ENCODE measurements around the gene OLFML1.
"Not testable (repeated sequence)": the region's sequence is repeated elsewhere in the genome, so short reads cannot be mapped to it uniquely, and the experiment has no call there.

The OLFML1 gene

GRCh38 chr11:7513234-7514098, 28.2 kb downstream of the OLFML1 start, which contains the start of gene PPFIBP2:
TSS of gene PPFIBP2 (plus strand) at chr11:7513999. CDS start at chr11:7549476, 35,477 bp downstream.
- peak; percentile 64 for DNase-seq

- DNase-seq, result no peak
These were observed 28.8 kb downstream of the OLFML1 start for GRCh38 chr11:7514099-7514591.

GRCh38 chr11:7515447-7515886, 30.2 kb downstream of the OLFML1 start:
- no peak for DNase-seq

- DNase-seq, result no peak
These were observed 31.2 kb downstream of the OLFML1 start for GRCh38 chr11:7516475-7516874.

- not testable (repeated sequence) for DNase-seq
These were observed 32.4 kb downstream of the OLFML1 start for GRCh38 chr11:7517743-7518142.

- no peak for DNase-seq
These were observed 33.7 kb downstream of the OLFML1 start for GRCh38 chr11:7518811-7519562.

- no peak for DNase-seq
These were observed 35.0 kb downstream of the OLFML1 start for GRCh38 chr11:7520011-7520942.

- DNase-seq, result no peak
These were observed 35.7 kb downstream of the OLFML1 start for GRCh38 chr11:7520981-7521487.

- no peak for DNase-seq
These were observed 36.8 kb downstream of the OLFML1 start for GRCh38 chr11:7522121-7522520.

GRCh38 chr11:7522546-7522945, 37.2 kb downstream of the OLFML1 start:
- DNase-seq, result no peak

- DNase-seq, result no peak
These were observed 38.3 kb downstream of the OLFML1 start for GRCh38 chr11:7523416-7524210.

GRCh38 chr11:7524462-7525235, 39.3 kb downstream of the OLFML1 start:
- DNase-seq, result no peak

- DNase-seq, result no peak
These were observed 40.1 kb downstream of the OLFML1 start for GRCh38 chr11:7525424-7525823.

GRCh38 chr11:7527029-7527428, 41.7 kb downstream of the OLFML1 start:
- DNase-seq, result no peak

GRCh38 chr11:7528514-7529049, 43.3 kb downstream of the OLFML1 start:
- DNase-seq, result no peak

- no peak for DNase-seq
These were observed 44.8 kb downstream of the OLFML1 start for GRCh38 chr11:7530013-7530640.

- DNase-seq, result no peak
These were observed 45.7 kb downstream of the OLFML1 start for GRCh38 chr11:7531011-7531410.

- DNase-seq, result no peak
These were observed 47.3 kb downstream of the OLFML1 start for GRCh38 chr11:7532405-7533145.
